Measurements from ENCODE around the gene CCNG2.

GRCh38 chr4:77167866-77168265, 10.9 kb downstream of the CCNG2 start:
- TF ChIP-seq, protein P1, sequence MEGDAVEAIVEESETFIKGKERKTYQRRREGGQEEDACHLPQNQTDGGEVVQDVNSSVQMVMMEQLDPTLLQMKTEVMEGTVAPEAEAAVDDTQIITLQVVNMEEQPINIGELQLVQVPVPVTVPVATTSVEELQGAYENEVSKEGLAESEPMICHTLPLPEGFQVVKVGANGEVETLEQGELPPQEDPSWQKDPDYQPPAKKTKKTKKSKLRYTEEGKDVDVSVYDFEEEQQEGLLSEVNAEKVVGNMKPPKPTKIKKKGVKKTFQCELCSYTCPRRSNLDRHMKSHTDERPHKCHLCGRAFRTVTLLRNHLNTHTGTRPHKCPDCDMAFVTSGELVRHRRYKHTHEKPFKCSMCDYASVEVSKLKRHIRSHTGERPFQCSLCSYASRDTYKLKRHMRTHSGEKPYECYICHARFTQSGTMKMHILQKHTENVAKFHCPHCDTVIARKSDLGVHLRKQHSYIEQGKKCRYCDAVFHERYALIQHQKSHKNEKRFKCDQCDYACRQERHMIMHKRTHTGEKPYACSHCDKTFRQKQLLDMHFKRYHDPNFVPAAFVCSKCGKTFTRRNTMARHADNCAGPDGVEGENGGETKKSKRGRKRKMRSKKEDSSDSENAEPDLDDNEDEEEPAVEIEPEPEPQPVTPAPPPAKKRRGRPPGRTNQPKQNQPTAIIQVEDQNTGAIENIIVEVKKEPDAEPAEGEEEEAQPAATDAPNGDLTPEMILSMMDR (IDR thresholded peaks at IDR 0.05): no peak
- no peak for TF ChIP-seq POLR2AphosphoS5 (IDR thresholded peaks at IDR 0.05)
- TF ChIP-seq EP300 (IDR thresholded peaks at IDR 0.05): no peak
- TF ChIP-seq POLR2A (IDR thresholded peaks at IDR 0.05): no peak
